K562 (cell line): ENCODE measurements around the gene CABP4. TPM values are rescaled to one million over a fixed set of nuclear protein-coding genes. Genes with fewer than 3 reads are reported as not detected.

Experiments used
- GABPB2 ChIP-seq: fragments of 250-450 bp; sonication (Bioruptor Pico); conservative IDR thresholded peaks from 2 replicates; pipeline ENCODE4 v1.5.1; 2021; ENCODE audit warnings: mild to moderate bottlenecking
- GTF2A2 ChIP-seq: IDR thresholded peaks from 2 replicates; pipeline ENCODE4 v1.6.1; 2016; ENCODE audit warnings: mild to moderate bottlenecking, missing genetic modification characterization, missing compliant biosample characterization
- GTF2B ChIP-seq: IDR thresholded peaks from 2 replicates; pipeline ENCODE4 v1.6.1; 2011; ENCODE audit not compliant: insufficient read length; ENCODE audit errors: extremely low read depth
- GTF2F1 ChIP-seq: IDR thresholded peaks from 2 replicates; pipeline ENCODE4 v1.6.1; 2011; ENCODE audit warnings: low read depth, low read length, improper control_type of control experiment
- MTA1 ChIP-seq: fragments of 450-650 bp; IDR thresholded peaks from 2 replicates; pipeline ENCODE4 v1.6.1; 2017; ENCODE audit warnings: borderline replicate concordance
- PTBP1 ChIP-seq: fragments of 200-400 bp; formaldehyde crosslinking; IDR thresholded peaks from 2 replicates; pipeline ENCODE4 v1.6.1; 2017; ENCODE audit warnings: low read depth, low read length
- TCF3 ChIP-seq: sonication (generic); formaldehyde crosslinking; IDR thresholded peaks from 2 replicates; pipeline ENCODE4 v1.4.0; 2020; ENCODE audit warnings: mild to moderate bottlenecking, missing genetic modification reagents
- TFAM ChIP-seq: fragments of 250-450 bp; sonication (Bioruptor Pico); conservative IDR thresholded peaks from 2 replicates; pipeline ENCODE4 v1.5.0; 2021; ENCODE audit warnings: mild to moderate bottlenecking, moderate library complexity
- ZBTB8A ChIP-seq: fragments of 450-650 bp; IDR thresholded peaks from 2 replicates; pipeline ENCODE4 v1.6.1; 2018; ENCODE audit warnings: mild to moderate bottlenecking, moderate library complexity; ENCODE audit not compliant: partially characterized antibody
- ZNF239 ChIP-seq: fragments of 250-450 bp; sonication (Bioruptor Pico); IDR thresholded peaks from 2 replicates; pipeline ENCODE4 v1.4.0; 2020; ENCODE audit warnings: mild to moderate bottlenecking
- ZNF444 ChIP-seq: fragments of 250-450 bp; sonication (Bioruptor Pico); IDR thresholded peaks from 2 replicates; pipeline ENCODE4 v1.4.0; 2020; ENCODE audit warnings: mild to moderate bottlenecking, moderate library complexity
- ZNF699 ChIP-seq: fragments of 250-450 bp; sonication (Bioruptor Pico); IDR thresholded peaks from 2 replicates; pipeline ENCODE4 v1.8.0; 2021; ENCODE audit warnings: mild to moderate bottlenecking, moderate library complexity; ENCODE audit not compliant: insufficient replicate concordance
- ZNF77 ChIP-seq: fragments of 250-450 bp; sonication (Bioruptor Pico); IDR thresholded peaks from 2 replicates; pipeline ENCODE4 v1.5.0; 2020
- ZZZ3 ChIP-seq: fragments of 450-650 bp; IDR thresholded peaks from 2 replicates; pipeline ENCODE4 v1.6.1; 2016; ENCODE audit warnings: antibody characterized with exemption, mild to moderate bottlenecking, moderate library complexity
- polyA plus RNA-seq, 8 experiments: library from polyadenylated mRNA; depleted of rRNA in 4 of 8; stranded (reverse) in 5 of 8; unstranded in 3 of 8; fragments of >200 nt; fragmentation: Nextera tagmentation in 2 of 8; fragmentation: Illumina TruSeq in 1 of 8; extraction: Ambion mirVana in 2 of 8; extraction: Trizol in 1 of 8; gene quantifications; 2 replicates each; pipeline versions ENCODE4 v1.2.1 to v1.2.3, GENCODE V29; 2011 to 2014; ENCODE audit warnings: inconsistent platforms in 1 of 8, missing spikeins in 1 of 8
- total RNA-seq, 7 experiments: library from RNA; depleted of rRNA in 6 of 7; stranded (reverse); fragments of >200 nt in 6 of 7; fragmentation: Illumina TruSeq in 2 of 7; extraction: Trizol in 2 of 7; gene quantifications; 2 replicates each; pipeline versions ENCODE4 v1.2.1 to v1.2.3, GENCODE V29; 2011 to 2021; ENCODE audit warnings: low replicate concordance in 1 of 7
- TF ChIP-seq, protein P1 (sequence below), 2 experiments: fragments of 450-650 bp in 1 of 2; IDR thresholded peaks; 2 replicates each; pipeline ENCODE4 v1.6.1; 2011 to 2017; ENCODE audit warnings: low read depth in 2 of 2, antibody characterized with exemption in 1 of 2, borderline replicate concordance in 1 of 2, low read length in 1 of 2, mild to moderate bottlenecking in 1 of 2, mixed read lengths in 1 of 2; ENCODE audit not compliant: control insufficient read depth in 1 of 2
- TF ChIP-seq, protein P2 (sequence below): fragments of 450-650 bp; IDR thresholded peaks from 2 replicates; pipeline ENCODE4 v1.6.1; 2018; ENCODE audit warnings: mild to moderate bottlenecking, low read depth; ENCODE audit not compliant: partially characterized antibody

CABP4 gene
- total and polyA plus RNA-seq, 9 of the 15 experiments (the other 6 are each of a cell fraction or from before 2014, with no cell fraction given) = 0.11 TPM; not detected in 8

- TF ChIP-seq, protein P1, sequence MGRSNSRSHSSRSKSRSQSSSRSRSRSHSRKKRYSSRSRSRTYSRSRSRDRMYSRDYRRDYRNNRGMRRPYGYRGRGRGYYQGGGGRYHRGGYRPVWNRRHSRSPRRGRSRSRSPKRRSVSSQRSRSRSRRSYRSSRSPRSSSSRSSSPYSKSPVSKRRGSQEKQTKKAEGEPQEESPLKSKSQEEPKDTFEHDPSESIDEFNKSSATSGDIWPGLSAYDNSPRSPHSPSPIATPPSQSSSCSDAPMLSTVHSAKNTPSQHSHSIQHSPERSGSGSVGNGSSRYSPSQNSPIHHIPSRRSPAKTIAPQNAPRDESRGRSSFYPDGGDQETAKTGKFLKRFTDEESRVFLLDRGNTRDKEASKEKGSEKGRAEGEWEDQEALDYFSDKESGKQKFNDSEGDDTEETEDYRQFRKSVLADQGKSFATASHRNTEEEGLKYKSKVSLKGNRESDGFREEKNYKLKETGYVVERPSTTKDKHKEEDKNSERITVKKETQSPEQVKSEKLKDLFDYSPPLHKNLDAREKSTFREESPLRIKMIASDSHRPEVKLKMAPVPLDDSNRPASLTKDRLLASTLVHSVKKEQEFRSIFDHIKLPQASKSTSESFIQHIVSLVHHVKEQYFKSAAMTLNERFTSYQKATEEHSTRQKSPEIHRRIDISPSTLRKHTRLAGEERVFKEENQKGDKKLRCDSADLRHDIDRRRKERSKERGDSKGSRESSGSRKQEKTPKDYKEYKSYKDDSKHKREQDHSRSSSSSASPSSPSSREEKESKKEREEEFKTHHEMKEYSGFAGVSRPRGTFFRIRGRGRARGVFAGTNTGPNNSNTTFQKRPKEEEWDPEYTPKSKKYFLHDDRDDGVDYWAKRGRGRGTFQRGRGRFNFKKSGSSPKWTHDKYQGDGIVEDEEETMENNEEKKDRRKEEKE (IDR thresholded peaks at IDR 0.05; ENCODE audit: borderline replicate concordance in 1 of 2, control insufficient read depth in 1 of 2, low read depth in 2 of 2, low read length in 1 of 2) = no peak
- no peak for TF ChIP-seq TCF3 (CRISPR knock-in tag)
- no peak for TF ChIP-seq TFAM (CRISPR knock-in tag)
- no peak for TF ChIP-seq ZNF77 (CRISPR knock-in tag)
- no peak for TF ChIP-seq ZNF239 (CRISPR knock-in tag)
- peak; percentile 73; the same call in 1 of the 2 replicates for TF ChIP-seq GTF2F1
- TF ChIP-seq MTA1 = no peak
- no peak for TF ChIP-seq GTF2B
- TF ChIP-seq ZNF444 (CRISPR knock-in tag) = no peak
- TF ChIP-seq, protein P2, sequence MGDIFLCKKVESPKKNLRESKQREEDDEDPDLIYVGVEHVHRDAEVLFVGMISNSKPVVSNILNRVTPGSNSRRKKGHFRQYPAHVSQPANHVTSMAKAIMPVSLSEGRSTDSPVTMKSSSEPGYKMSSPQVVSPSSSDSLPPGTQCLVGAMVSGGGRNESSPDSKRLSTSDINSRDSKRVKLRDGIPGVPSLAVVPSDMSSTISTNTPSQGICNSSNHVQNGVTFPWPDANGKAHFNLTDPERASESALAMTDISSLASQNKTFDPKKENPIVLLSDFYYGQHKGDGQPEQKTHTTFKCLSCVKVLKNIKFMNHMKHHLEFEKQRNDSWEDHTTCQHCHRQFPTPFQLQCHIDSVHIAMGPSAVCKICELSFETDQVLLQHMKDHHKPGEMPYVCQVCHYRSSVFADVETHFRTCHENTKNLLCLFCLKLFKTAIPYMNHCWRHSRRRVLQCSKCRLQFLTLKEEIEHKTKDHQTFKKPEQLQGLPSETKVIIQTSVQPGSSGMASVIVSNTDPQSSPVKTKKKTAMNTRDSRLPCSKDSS = no peak
- TF ChIP-seq ZZZ3 = no peak
- TF ChIP-seq GABPB2 (CRISPR knock-in tag) = no peak
- no peak for TF ChIP-seq ZBTB8A
- TF ChIP-seq GTF2A2 (tag) = no peak
- TF ChIP-seq ZNF699 (CRISPR knock-in tag) = no peak
- TF ChIP-seq PTBP1 = no peak
Measured at GRCh38 chr11:67420646-67421429, 34.3 kb upstream of the CABP4 start (continued).
